Panc1 (cell line): ENCODE measurements around the gene MUC5AC. TPM values are rescaled to one million over a fixed set of nuclear protein-coding genes. Genes with fewer than 3 reads are reported as not detected.
"Not testable (repeated sequence)": the region's sequence is repeated elsewhere in the genome, so short reads cannot be mapped to it uniquely, and the experiment has no call there.

ENCODE experiments used
- ATAC-seq: fragments of 200-7000 bp; cut with Tn5 transposase; 2 replicates; pipeline ENCODE4 v1.9.1; 2020; ENCODE audit warnings: mild to moderate bottlenecking, moderate library complexity
- BruUV-seq: library from RNA; stranded (reverse); fragments of 400-500 nt; replicated peaks from 2 replicates; lab custom pipeline; 2021; lab: Mats Ljungman, UMichigan
- CTCF ChIA-PET: fragments of 300-600 bp; sonication (Branson Sonifier 250); formaldehyde crosslinking; loops from one replicate; lab custom pipeline; 2022; ENCODE audit warnings: antibody characterized with exemption; lab: Charles Lee
- POLR2A ChIA-PET: fragments of 300-600 bp; sonication (Branson Sonifier 250); formaldehyde crosslinking; loops from one replicate; lab custom pipeline; 2022; ENCODE audit warnings: antibody characterized with exemption; lab: Charles Lee
- DNase-seq: peaks from one replicate; pipeline ENCODE4 v3.0.0-alpha.2; 2010; ENCODE audit warnings: low read depth, low spot score
- H3K27ac ChIP-seq: 2 replicates; pipeline ENCODE4 v1.5.1; 2011; ENCODE audit warnings: mild to moderate bottlenecking, low read length, inconsistent platforms
- H3K27me3 ChIP-seq: fragments of 200-500 bp; sonication (Bioruptor generic); 2 replicates; pipeline ENCODE4 v1.6.0; 2014; ENCODE audit warnings: low read length, inconsistent platforms; ENCODE audit not compliant: control insufficient read depth, insufficient read depth
- H3K36me3 ChIP-seq: fragments of 200-500 bp; sonication (Bioruptor generic); 2 replicates; pipeline ENCODE4 v1.5.1; 2014; ENCODE audit warnings: inconsistent platforms, mild to moderate bottlenecking, low read length, moderate library complexity; ENCODE audit not compliant: control insufficient read depth, insufficient read depth
- H3K4me1 ChIP-seq: 2 replicates; pipeline ENCODE4 v1.5.1; 2011; ENCODE audit warnings: inconsistent platforms, mild to moderate bottlenecking, low read length, moderate library complexity; ENCODE audit not compliant: control insufficient read depth, insufficient read depth
- H3K4me3 ChIP-seq, 2 experiments: 2 replicates each; pipeline ENCODE4 v1.5.1; 2011 to 2012; ENCODE audit warnings: low read depth in 2 of 2, low read length in 2 of 2, mild to moderate bottlenecking in 2 of 2, inconsistent platforms in 1 of 2, moderate library complexity in 1 of 2
- H3K9me3 ChIP-seq: fragments of 200-500 bp; sonication (Bioruptor generic); 2 replicates; pipeline ENCODE4 v1.5.1; 2014; ENCODE audit warnings: low read depth, mild to moderate bottlenecking, inconsistent platforms, low read length, moderate library complexity; ENCODE audit not compliant: control insufficient read depth, insufficient read depth
- POLR2AphosphoS5 ChIP-seq: IDR thresholded peaks from 2 replicates; pipeline ENCODE4 v1.6.1; 2012; ENCODE audit warnings: mild to moderate bottlenecking, low read depth, low read length, moderate library complexity
- REST ChIP-seq, 2 experiments: IDR thresholded peaks; 2 replicates each; pipeline ENCODE4 v1.6.1; 2011 to 2012; ENCODE audit warnings: low read depth in 2 of 2, control low read depth in 1 of 2, low read length in 1 of 2, mild to moderate bottlenecking in 1 of 2, moderate library complexity in 1 of 2; ENCODE audit not compliant: insufficient read depth in 1 of 2
- SIN3A ChIP-seq: IDR thresholded peaks from 2 replicates; pipeline ENCODE4 v1.6.1; 2012; ENCODE audit warnings: low read depth, mild to moderate bottlenecking, low read length, moderate library complexity, borderline replicate concordance; ENCODE audit not compliant: insufficient read depth
- TCF7L2 ChIP-seq: IDR thresholded peaks from 2 replicates; pipeline ENCODE4 v1.6.1; 2011; ENCODE audit warnings: mild to moderate bottlenecking, low read depth, low read length, inconsistent platforms
- in situ Hi-C: cut with HindIII; loops from 2 replicates; pipeline ENCODE4 v1.10.0; 2016; ENCODE audit warnings: low sequenced_read_pairs, low pct_unique_long_range_greater_than_20kb
- intact Hi-C: fragments of 100-400 bp; cut with micrococcal nuclease; formaldehyde crosslinking; loops from one replicate; pipeline ENCODE4 v1.10.0; 2022; ENCODE audit not compliant: unreplicated experiment
- total RNA-seq: library from RNA; stranded (reverse); gene quantifications from one replicate; pipeline ENCODE4 v1.2.1, GENCODE V29; 2021; ENCODE audit not compliant: unreplicated experiment
- TF ChIP-seq, protein P1 (sequence below): fragments of 450-650 bp; IDR thresholded peaks from 2 replicates; pipeline ENCODE4 v1.5.1; 2017; ENCODE audit warnings: mild to moderate bottlenecking

Gene MUC5AC
- total RNA-seq, 1 experiment from 2014 or later: 0.03 TPM

GRCh38 chr11:1181420-1181819 lies 23.7 kb downstream of the MUC5AC start:
- Histone ChIP-seq H3K27me3 (no peaks in the 10 kb centered on the region), H3K27ac (no peak overlapping the region), H3K36me3 (no peaks in the 10 kb centered on the region), H3K4me3 (no peak overlapping the region), H3K4me1 (no peaks in the 10 kb centered on the region), H3K9me3 (no peaks in the 10 kb centered on the region)
- TF ChIP-seq REST (IDR thresholded peaks at IDR 0.05; ENCODE audit: insufficient read depth in 1 of 2, low read depth in 2 of 2, low read length in 1 of 2): no peak
- no peak for TF ChIP-seq TCF7L2
- no peak for TF ChIP-seq SIN3A
- no TSS peak for BruUV-seq
- POLR2A ChIA-PET: no interaction called here
- CTCF ChIA-PET: interaction anchor here (0.6 kb wide), 1 partner anchor 18 kb away, joined by 3 read pairs; no protein-coding TSS in a partner anchor
- intact Hi-C loops (no loop called here), in situ Hi-C loops (no loop called here)
- DNase-seq (no peak), ATAC-seq (no peak)

DNA sequence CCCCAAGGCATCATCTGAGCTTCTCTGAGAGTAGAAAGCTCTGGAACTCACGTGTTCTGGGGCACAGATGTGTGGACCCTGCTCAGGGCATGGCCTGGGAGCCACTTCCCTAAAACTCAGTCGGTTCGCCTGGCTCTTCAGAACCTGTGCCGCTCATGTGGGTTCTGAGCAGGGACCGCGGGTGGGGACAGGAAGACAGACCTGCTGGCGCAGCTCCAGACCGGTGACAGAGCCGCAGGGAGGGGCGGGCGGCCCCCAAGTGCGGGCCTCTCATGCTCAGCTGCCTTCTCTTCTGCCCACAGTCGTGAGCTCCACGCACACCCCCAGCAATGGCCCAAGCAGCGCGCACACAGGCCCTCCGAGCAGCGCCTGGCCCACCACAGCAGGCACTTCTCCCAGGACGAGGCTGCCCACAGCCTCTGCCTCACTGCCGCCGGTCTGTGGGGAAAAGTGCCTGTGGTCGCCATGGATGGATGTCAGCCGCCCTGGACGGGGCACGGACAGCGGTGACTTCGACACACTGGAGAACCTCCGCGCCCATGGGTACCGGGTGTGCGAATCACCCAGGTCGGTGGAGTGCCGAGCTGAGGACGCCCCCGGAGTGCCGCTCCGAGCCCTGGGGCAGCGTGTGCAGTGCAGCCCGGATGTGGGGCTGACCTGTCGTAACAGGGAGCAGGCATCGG lies 24.2 kb downstream of the MUC5AC start:
- Histone ChIP-seq H3K4me1 (no peaks in the 10 kb centered on the region), H3K27ac (no peak overlapping the region), H3K36me3 (no peaks in the 10 kb centered on the region), H3K27me3 (no peaks in the 10 kb centered on the region), H3K9me3 (no peaks in the 10 kb centered on the region), H3K4me3 (no peak overlapping the region)
- no TSS peak for BruUV-seq
- DNase-seq: no peak
- TF ChIP-seq, protein P1, sequence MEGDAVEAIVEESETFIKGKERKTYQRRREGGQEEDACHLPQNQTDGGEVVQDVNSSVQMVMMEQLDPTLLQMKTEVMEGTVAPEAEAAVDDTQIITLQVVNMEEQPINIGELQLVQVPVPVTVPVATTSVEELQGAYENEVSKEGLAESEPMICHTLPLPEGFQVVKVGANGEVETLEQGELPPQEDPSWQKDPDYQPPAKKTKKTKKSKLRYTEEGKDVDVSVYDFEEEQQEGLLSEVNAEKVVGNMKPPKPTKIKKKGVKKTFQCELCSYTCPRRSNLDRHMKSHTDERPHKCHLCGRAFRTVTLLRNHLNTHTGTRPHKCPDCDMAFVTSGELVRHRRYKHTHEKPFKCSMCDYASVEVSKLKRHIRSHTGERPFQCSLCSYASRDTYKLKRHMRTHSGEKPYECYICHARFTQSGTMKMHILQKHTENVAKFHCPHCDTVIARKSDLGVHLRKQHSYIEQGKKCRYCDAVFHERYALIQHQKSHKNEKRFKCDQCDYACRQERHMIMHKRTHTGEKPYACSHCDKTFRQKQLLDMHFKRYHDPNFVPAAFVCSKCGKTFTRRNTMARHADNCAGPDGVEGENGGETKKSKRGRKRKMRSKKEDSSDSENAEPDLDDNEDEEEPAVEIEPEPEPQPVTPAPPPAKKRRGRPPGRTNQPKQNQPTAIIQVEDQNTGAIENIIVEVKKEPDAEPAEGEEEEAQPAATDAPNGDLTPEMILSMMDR: no peak
- no peak for TF ChIP-seq SIN3A
- no peak for TF ChIP-seq TCF7L2
- TF ChIP-seq POLR2AphosphoS5: no peak
- TF ChIP-seq REST (IDR thresholded peaks at IDR 0.05; ENCODE audit: insufficient read depth in 1 of 2, low read depth in 2 of 2, low read length in 1 of 2): no peak
- ChIA-PET POLR2A (no interaction called here), CTCF (interaction anchor here (0.6 kb wide), 1 partner anchor 18 kb away, joined by 3 read pairs; no protein-coding TSS in a partner anchor)
- peak; percentile 8; the same call in 1 of the 2 replicates for ATAC-seq
- in situ Hi-C loops (no loop called here), intact Hi-C loops (no loop called here)

GRCh38 chr11:1184139-1184538 lies 26.4 kb downstream of the MUC5AC start:
- in situ Hi-C loops, DNase-seq, H3K27me3 ChIP-seq, POLR2A ChIA-PET, H3K27ac ChIP-seq, H3K4me1 ChIP-seq, intact Hi-C loops, CTCF ChIA-PET, H3K9me3 ChIP-seq, ATAC-seq, BruUV-seq, H3K4me3 ChIP-seq, H3K36me3 ChIP-seq: not testable (repeated sequence)

DNA sequence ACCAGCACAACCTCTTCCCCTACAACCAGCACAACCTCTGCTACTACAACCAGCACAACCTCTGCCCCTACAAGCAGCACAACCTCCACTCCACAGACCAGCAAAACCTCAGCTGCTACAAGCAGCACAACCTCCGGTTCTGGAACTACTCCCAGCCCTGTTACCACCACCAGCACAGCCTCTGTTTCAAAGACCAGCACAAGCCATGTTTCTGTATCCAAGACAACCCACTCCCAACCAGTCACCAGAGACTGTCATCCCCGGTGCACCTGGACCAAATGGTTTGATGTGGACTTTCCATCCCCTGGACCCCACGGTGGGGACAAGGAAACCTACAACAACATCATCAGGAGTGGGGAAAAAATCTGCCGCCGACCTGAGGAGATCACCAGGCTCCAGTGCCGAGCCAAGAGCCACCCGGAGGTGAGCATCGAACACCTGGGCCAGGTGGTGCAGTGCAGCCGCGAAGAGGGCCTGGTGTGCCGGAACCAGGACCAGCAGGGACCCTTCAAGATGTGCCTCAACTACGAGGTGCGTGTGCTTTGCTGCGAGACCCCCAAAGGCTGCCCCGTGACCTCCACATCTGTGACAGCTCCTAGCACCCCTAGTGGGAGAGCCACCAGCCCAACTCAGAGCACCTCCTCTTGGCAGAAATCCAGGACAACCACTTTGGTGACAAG lies 30.8 kb downstream of the MUC5AC start:
- H3K4me1 ChIP-seq, in situ Hi-C loops, H3K36me3 ChIP-seq, POLR2A ChIA-PET, ATAC-seq, CTCF ChIA-PET, intact Hi-C loops, DNase-seq, H3K27me3 ChIP-seq, H3K4me3 ChIP-seq, BruUV-seq, H3K27ac ChIP-seq, H3K9me3 ChIP-seq: not testable (repeated sequence)
